Measurements from ENCODE around the gene ANTXR1.

GRCh38 chr2:69139778-69140670, 127.0 kb downstream of the ANTXR1 start:
- TF ChIP-seq, protein P1, sequence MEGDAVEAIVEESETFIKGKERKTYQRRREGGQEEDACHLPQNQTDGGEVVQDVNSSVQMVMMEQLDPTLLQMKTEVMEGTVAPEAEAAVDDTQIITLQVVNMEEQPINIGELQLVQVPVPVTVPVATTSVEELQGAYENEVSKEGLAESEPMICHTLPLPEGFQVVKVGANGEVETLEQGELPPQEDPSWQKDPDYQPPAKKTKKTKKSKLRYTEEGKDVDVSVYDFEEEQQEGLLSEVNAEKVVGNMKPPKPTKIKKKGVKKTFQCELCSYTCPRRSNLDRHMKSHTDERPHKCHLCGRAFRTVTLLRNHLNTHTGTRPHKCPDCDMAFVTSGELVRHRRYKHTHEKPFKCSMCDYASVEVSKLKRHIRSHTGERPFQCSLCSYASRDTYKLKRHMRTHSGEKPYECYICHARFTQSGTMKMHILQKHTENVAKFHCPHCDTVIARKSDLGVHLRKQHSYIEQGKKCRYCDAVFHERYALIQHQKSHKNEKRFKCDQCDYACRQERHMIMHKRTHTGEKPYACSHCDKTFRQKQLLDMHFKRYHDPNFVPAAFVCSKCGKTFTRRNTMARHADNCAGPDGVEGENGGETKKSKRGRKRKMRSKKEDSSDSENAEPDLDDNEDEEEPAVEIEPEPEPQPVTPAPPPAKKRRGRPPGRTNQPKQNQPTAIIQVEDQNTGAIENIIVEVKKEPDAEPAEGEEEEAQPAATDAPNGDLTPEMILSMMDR (IDR thresholded peaks at IDR 0.05; ENCODE audit: borderline replicate concordance, extremely low read depth, low read length, poor library complexity, severe bottlenecking), result no peak
- TF ChIP-seq EZH2 (IDR thresholded peaks at IDR 0.05; ENCODE audit: borderline replicate concordance, low read depth, low read length, severe bottlenecking), result no peak

All from DND-41 (cell line).